Measurements from ENCODE around the gene SPATA3.

DNA sequence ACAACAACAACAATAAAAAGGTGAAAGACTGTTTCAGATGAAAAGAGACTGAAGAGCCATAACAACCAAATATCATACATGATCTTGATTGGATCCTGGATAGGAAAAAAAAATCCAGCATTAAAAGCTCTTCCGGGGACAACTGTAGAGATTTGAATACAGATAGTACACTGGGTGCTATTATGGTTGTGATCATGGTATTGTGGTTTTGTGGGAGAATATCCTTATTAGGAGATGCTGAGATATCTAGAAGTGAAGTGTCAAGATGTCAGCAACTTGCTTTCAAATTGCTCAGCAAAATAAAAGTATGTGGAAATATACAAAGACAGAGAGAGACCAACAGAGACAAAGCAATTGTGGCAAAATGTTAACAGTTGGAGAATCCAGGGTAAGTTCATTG, 15.5 kb upstream of the SPATA3 start:
- TF ChIP-seq, protein P1, sequence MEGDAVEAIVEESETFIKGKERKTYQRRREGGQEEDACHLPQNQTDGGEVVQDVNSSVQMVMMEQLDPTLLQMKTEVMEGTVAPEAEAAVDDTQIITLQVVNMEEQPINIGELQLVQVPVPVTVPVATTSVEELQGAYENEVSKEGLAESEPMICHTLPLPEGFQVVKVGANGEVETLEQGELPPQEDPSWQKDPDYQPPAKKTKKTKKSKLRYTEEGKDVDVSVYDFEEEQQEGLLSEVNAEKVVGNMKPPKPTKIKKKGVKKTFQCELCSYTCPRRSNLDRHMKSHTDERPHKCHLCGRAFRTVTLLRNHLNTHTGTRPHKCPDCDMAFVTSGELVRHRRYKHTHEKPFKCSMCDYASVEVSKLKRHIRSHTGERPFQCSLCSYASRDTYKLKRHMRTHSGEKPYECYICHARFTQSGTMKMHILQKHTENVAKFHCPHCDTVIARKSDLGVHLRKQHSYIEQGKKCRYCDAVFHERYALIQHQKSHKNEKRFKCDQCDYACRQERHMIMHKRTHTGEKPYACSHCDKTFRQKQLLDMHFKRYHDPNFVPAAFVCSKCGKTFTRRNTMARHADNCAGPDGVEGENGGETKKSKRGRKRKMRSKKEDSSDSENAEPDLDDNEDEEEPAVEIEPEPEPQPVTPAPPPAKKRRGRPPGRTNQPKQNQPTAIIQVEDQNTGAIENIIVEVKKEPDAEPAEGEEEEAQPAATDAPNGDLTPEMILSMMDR (IDR thresholded peaks at IDR 0.05; ENCODE audit: low read length), result no peak
- TF ChIP-seq EZH2 (optimal IDR thresholded peaks at IDR 0.05; ENCODE audit: low read depth, low read length), result no peak
